Activated CD8-positive, alpha-beta T cell treated with anti-CD3 and anti-CD28 coated beads for 36 hours (primary cell): ENCODE data around the gene YARS1. TPM values are rescaled to one million over a fixed set of nuclear protein-coding genes. Genes with fewer than 3 reads are reported as not detected.

Experiments
- ATAC-seq: fragments of 200-7000 bp; cut with Tn5 transposase; one replicate; pipeline ENCODE4 v1.10.0; 2021; ENCODE audit warnings: mild to moderate bottlenecking, moderate library complexity
- CTCF ChIA-PET: fragments of 350-600 bp; sonication (Branson Sonifier 250); formaldehyde crosslinking; loops from one replicate; lab custom pipeline; 2021; ENCODE audit warnings: antibody characterized with exemption; lab: Charles Lee
- POLR2A ChIA-PET: fragments of 350-600 bp; sonication (Branson Sonifier 250); formaldehyde crosslinking; loops from one replicate; lab custom pipeline; 2021; ENCODE audit warnings: antibody characterized with exemption; lab: Charles Lee
- DNase-seq: peaks from one replicate; pipeline ENCODE4 v3.0.0-alpha.2; 2020
- H3K27ac Mint-ChIP-seq: one replicate; pipeline ENCODE4 v1.8.0; 2021; ENCODE audit warnings: mild to moderate bottlenecking, mixed read lengths
- H3K27me3 Mint-ChIP-seq: one replicate; pipeline ENCODE4 v1.8.0; 2021; ENCODE audit warnings: mixed read lengths
- H3K36me3 Mint-ChIP-seq: one replicate; pipeline ENCODE4 v1.8.0; 2021; ENCODE audit warnings: low read depth, mixed read lengths
- H3K4me1 Mint-ChIP-seq: one replicate; pipeline ENCODE4 v1.8.0; 2021; ENCODE audit warnings: low read depth, mixed read lengths
- H3K4me3 Mint-ChIP-seq: one replicate; pipeline ENCODE4 v1.8.0; 2021; ENCODE audit warnings: mild to moderate bottlenecking, moderate library complexity, mixed read lengths
- H3K9me3 Mint-ChIP-seq: one replicate; pipeline ENCODE4 v1.8.0; 2021; ENCODE audit warnings: mixed read lengths
- CTCF ChIP-seq: fragments of 200-600 bp; IDR thresholded peaks from one replicate; pipeline ENCODE4 v1.8.0; 2022; ENCODE audit warnings: antibody characterized with exemption, mild to moderate bottlenecking
- intact Hi-C: fragments of 100-400 bp; cut with micrococcal nuclease; formaldehyde crosslinking; loops from one replicate; pipeline ENCODE4 v1.10.0; 2022
- total RNA-seq, 2 experiments: library from RNA; stranded (reverse); gene quantifications; one replicate each; pipeline ENCODE4 v1.2.3, GENCODE V29; 2021

The YARS1 gene
- total RNA-seq, 2 experiments from 2014 or later, result 231 to 238 TPM

GRCh38 chr1:32858791-32859190 lies 41.6 kb upstream of the YARS1 start:
- Mint-ChIP-seq H3K27ac (no peak overlapping the region), H3K4me3 (no peak overlapping the region), H3K9me3 (no peaks in the 10 kb centered on the region), H3K36me3 (peaks cover 9% of the 10 kb centered on the region), H3K27me3 (no peaks in the 10 kb centered on the region), H3K4me1 (no peaks in the 10 kb centered on the region)
- ChIA-PET POLR2A (interaction anchor here (0.6 kb wide), 1 partner anchor 103 kb away, joined by 3 read pairs; no protein-coding TSS in a partner anchor), CTCF (interaction anchor here (1.6 to 2.2 kb wide), 2 partner anchors 14 to 18 kb away, joined by 10 to 13 read pairs; no protein-coding TSS in a partner anchor)
- DNase-seq, result no peak
- intact Hi-C loops, result no loop called here
- ATAC-seq, result no peak
- TF ChIP-seq CTCF, result no peak

GRCh38 chr1:32858136-32858535 lies 41.0 kb upstream of the YARS1 start:
- Mint-ChIP-seq H3K36me3 (peaks cover 14% of the 10 kb centered on the region), H3K4me3 (no peak overlapping the region), H3K27me3 (no peaks in the 10 kb centered on the region), H3K27ac (no peak overlapping the region), H3K9me3 (no peaks in the 10 kb centered on the region), H3K4me1 (no peaks in the 10 kb centered on the region)
- CTCF ChIA-PET, result interaction anchor here (1.5 to 1.6 kb wide), 3 partner anchors 15 to 146 kb away, joined by 4 to 13 read pairs (median 5); no protein-coding TSS in a partner anchor
- POLR2A ChIA-PET, result no interaction called here
- ATAC-seq (no peak), DNase-seq (no peak)
- no peak for TF ChIP-seq CTCF
- intact Hi-C loops, result no loop called here

- CTCF ChIA-PET, result no interaction called here
- no peak for TF ChIP-seq CTCF
- POLR2A ChIA-PET, result interaction anchor here (1.0 kb wide), 1 partner anchor 52 kb away, joined by 3 read pairs; no protein-coding TSS in a partner anchor
- Mint-ChIP-seq H3K27me3 (no peaks in the 10 kb centered on the region), H3K4me3 (no peak overlapping the region), H3K4me1 (no peaks in the 10 kb centered on the region), H3K9me3 (no peaks in the 10 kb centered on the region), H3K27ac (no peak overlapping the region), H3K36me3 (peaks cover 9% of the 10 kb centered on the region)
- ATAC-seq (no peak), DNase-seq (no peak)
- intact Hi-C loops, result no loop called here
Measured at GRCh38 chr1:32855861-32856617, 38.9 kb upstream of the YARS1 start.

GRCh38 chr1:32848354-32849063 lies 31.4 kb upstream of the YARS1 start:
- Mint-ChIP-seq H3K27ac (no peak overlapping the region), H3K9me3 (peaks cover 2% of the 10 kb centered on the region), H3K27me3 (no peaks in the 10 kb centered on the region), H3K4me1 (peaks cover 7% of the 10 kb centered on the region), H3K4me3 (no peak overlapping the region), H3K36me3 (peaks cover 12% of the 10 kb centered on the region)
- ChIA-PET POLR2A (interaction anchor here (0.6 kb wide), 1 partner anchor 334 kb away, joined by 3 read pairs; the partner anchor contains the start of gene TRIM62), CTCF (interaction anchor here (1.2 to 2.2 kb wide), 2 partner anchors 24 to 44 kb away, joined by 4 to 6 read pairs; no protein-coding TSS in a partner anchor)
- no peak for ATAC-seq
- intact Hi-C loops, result no loop called here
- no peak for DNase-seq
- no peak for TF ChIP-seq CTCF
